Fibroblast of skin of scalp (primary cell): ENCODE data around the gene GPR61. TPM values are rescaled to one million over a fixed set of nuclear protein-coding genes. Genes with fewer than 3 reads are reported as not detected.

Experiments
- DNase-seq: peaks from one replicate; pipeline ENCODE4 v3.0.0-alpha.2; 2013
- polyA plus RNA-seq, 2 experiments: library from polyadenylated mRNA; unstranded; fragments of 120-200 nt; gene quantifications; one replicate each; pipeline ENCODE4 v1.2.1, GENCODE V29; 2013; ENCODE audit not compliant: insufficient read length in 2 of 2

Gene GPR61, protein sequence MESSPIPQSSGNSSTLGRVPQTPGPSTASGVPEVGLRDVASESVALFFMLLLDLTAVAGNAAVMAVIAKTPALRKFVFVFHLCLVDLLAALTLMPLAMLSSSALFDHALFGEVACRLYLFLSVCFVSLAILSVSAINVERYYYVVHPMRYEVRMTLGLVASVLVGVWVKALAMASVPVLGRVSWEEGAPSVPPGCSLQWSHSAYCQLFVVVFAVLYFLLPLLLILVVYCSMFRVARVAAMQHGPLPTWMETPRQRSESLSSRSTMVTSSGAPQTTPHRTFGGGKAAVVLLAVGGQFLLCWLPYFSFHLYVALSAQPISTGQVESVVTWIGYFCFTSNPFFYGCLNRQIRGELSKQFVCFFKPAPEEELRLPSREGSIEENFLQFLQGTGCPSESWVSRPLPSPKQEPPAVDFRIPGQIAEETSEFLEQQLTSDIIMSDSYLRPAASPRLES
- polyA plus RNA-seq (2013, experiment 1 of 2; ENCODE audit: insufficient read length), result 0.19 TPM
- 0.21 TPM for polyA plus RNA-seq (2013, experiment 2 of 2; ENCODE audit: insufficient read length)

DNA sequence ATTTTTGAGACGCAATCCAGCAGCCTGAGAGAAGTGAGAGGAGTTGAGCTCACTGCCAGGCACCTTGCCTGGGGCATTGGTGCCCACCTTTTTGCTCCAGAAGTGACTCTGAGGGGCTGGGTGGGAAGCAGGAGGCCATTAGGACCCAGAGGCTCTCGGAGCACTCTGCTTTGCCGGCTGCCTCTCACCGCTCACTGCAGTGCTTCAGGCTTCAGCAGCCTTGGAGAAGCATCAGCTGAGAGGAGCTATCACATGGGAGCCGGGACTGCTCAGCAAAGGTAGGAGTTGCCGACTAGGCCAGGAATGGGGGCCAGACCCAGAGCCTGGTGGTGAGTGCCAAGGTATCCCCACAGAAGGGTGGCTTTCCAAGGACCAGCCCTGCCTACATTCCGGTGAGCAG is at the start of gene GPR61:
GPR61 (plus strand) TSS at position 197 of the 400 bp plus-strand sequence. CDS start 3,151 bp downstream, outside the sequence.
- DNase-seq, result no peak

GRCh38 chr1:109490029-109490933 is 49.4 kb upstream of the GPR61 start:
- DNase-seq, result peak; percentile 71

GRCh38 chr1:109490934-109491302 is 48.8 kb upstream of the GPR61 start:
- no peak for DNase-seq

GRCh38 chr1:109491372-109491771 is 48.3 kb upstream of the GPR61 start:
- no peak for DNase-seq

- no peak for DNase-seq
These were observed 46.9 kb upstream of the GPR61 start for GRCh38 chr1:109492779-109493178.

DNA sequence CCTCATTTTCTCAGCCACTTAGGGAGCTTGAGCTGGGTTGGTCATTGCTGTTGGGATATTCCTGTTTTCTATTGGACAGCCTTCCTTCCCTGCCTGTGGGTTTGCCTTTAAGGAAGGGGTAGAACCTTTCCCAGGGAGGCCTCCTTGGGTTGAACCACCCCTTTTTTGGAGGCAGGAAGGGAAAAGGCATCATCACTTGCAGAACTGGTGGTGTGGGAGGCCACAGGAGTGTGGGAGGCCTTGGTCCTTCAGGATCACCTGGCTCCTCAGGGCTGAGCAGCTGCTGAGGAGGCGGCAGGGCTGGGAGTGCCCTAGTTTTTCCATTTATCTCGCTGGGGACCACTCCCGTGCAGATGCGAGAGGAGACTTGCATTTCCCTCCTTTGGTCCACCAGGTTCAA is 46.4 kb upstream of the GPR61 start:
- DNase-seq, result no peak

- peak; percentile 85 for DNase-seq
These were observed 45.7 kb upstream of the GPR61 start, which contains the start of gene CYB561D1 for GRCh38 chr1:109493805-109494539. TSS of gene CYB561D1 (plus strand) at chr1:109494094. CDS start at chr1:109494140, 46 bp downstream.

- DNase-seq, result no peak
These were observed 43.9 kb upstream of the GPR61 start for GRCh38 chr1:109495738-109496137.

DNA sequence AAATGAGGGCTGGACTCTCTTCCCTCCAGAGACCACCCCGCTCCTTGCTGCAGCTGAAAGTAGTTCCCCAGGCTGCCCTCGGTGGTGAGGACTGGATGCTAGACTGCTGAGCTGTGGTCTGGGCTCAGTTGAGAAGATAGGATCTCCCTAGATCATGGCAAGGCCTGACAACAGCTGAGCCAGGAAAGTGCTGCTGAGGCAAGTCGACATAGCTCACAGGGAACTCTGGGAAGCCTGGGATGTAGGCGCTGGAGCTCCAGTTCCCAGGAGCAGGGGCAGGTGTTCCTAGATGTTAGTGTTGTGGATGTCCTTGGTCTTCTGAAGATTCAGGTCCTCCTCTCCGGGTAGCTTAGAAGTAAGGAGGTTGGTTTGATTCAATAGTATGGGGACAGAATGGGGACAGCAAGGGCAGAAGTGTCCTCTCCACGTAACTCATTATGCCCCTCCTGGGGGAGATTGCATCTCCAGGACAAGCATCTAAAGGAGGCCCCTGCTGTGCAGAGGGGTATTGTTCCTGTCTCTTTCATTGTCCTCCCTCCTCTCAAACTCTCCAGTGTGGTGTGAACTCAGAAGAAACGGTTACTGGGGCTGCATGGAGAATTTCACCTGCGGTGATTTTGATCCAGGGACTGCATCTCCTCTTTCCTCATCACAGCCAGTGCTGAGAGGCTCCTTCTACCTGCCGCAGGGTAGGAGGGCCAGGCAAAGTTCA is 42.1 kb upstream of the GPR61 start:
- no peak for DNase-seq

DNA sequence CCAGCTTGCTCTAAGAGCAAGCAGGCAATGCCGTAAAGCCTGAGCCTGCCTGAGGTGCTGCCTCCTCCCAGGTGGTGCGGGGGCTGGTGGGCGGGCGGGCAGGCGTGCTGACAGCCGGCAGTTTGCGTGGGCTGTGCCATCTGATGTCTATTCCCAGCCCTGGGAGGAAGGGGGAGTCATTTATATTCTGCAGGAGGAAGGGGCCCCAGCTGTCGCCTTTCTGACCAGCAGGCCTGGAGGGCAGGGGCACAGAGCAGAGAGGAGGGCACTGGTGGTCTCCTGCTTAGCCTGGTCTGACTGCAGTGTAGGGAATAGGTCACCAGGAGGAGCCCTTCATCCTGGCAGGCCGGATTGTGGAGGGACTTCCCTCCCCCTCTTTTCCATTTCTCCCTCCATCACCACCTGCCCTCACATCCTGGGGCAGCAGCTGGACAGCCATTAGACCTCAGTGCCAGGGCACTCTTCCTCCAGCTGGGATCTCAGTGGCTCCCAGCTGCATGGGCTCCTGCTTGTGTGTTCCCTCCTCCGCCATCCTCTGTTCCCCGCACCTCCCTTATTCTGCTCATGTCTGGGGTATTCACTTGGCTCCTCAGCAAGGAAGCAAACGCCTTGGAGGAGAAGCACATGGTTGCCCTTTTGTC is 41.4 kb upstream of the GPR61 start:
- peak; percentile 29 for DNase-seq

- DNase-seq, result no peak
These were observed 40.6 kb upstream of the GPR61 start for GRCh38 chr1:109499081-109499480.

DNA sequence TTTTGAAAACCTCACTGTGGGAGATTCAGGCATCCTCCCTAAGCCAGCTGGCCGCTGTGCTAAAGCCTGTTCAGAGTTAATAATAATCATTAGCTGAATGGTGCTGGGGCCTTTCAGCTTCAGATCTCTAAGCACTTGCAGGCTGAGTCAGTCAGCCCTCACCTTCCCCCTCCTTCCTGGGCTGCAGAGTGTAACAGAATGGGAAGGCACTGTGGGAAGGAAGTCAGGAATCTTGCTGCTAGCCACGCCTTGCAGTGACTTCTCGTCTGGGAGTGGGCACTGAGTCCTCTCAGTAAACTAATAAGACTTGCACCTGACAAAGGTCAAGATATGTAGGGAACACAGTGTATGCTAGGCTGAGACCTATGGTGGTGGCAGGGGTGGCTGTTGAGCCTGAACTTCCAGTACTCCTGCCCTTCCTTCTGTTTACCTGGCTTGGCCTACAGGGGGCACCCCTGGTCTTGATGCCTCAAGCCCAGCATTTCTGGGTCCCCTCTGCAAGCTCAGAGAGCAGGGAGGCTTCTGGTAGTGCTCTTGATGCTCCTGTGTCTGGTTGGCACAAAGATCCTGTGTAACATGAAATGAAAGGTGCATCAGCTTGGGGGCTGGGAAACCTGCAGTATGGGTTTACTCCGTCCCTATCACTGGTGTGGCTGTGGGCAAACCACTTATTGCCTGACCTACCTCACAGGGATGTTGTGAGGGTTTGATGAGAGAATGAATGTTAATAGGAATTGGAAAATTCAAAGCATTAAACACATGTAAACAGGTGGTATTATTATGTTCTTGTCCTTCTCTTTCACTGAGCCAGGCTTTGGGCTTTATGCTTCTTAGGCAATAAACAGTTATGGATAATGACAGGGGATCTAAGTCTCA is 39.8 kb upstream of the GPR61 start:
- peak; percentile 30 for DNase-seq

GRCh38 chr1:109500941-109501381 is 38.7 kb upstream of the GPR61 start:
- DNase-seq, result peak; percentile 77

- no peak for DNase-seq
These were observed 37.9 kb upstream of the GPR61 start for GRCh38 chr1:109501644-109502363.

- DNase-seq, result no peak
These were observed 37.3 kb upstream of the GPR61 start for GRCh38 chr1:109502364-109502851.

- DNase-seq, result no peak
These were observed 35.7 kb upstream of the GPR61 start for GRCh38 chr1:109503935-109504334.

DNA sequence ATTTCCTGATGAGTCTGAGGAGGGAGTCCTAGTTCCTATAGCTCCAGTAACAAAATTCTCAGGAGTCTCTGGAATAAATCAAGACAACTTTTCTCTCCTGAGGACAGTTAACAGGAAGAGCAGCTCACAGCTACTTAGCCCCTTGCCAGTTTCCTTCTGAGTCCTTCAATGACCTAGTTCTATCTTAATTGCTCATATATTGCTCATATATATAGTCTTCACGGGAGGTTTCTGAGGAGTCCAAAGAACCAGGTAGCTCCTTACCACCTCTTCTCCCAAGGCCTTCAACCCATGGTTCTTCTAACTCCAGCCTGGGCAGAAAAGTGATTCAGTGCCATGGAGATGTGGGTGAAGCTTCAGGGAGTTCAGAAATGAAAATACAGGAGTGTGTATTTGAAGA is 34.7 kb upstream of the GPR61 start:
- DNase-seq, result no peak

DNA sequence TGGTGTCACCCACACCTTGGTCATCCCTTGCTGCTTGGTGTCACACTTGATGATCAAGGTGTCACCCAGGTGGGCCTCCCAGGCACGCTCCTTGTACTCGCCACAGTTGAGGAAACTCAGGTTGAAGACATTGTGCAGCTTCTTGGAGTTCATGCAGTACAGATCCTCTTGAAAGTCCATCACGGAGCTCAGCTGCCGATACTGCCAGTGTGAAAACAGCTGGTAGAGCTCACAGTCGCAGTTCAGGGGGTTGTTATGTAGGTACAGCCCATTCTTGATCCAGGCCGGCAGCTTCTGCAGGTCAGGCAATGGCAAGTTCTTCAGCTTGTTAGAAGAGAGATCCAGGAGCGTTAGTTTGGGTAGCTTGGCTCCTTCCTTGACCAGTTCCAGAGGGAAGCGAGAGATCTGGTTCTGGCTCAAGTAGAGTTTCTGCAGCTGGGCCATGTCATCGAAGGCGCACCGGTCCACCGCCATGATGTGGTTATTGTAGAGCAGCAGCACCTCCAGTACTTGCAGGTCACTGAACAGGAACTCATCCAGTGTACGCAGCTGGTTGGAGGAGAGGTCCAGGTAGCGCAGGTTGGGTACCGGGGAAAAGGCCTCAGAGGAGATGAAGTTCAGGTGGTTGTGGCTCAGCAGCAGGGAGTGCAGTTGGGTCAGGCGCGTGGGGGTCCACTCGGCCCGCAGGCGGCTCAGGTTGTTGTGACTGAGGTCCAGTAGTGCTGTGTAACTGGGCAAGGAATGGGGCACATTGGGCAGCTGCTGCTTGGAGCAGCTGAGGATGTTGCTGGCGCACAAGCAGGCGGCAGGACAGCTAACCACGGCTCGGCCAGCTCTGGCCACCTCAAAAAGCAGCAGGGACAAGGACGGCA is 31.4 kb upstream of the GPR61 start:
- no peak for DNase-seq
